ENCODE measurements around the gene DNAL4. TPM values are rescaled to one million over a fixed set of nuclear protein-coding genes. Genes with fewer than 3 reads are reported as not detected.

Gene DNAL4
- total RNA-seq, 1 experiment from 2014 or later = 18.3 TPM

DNA sequence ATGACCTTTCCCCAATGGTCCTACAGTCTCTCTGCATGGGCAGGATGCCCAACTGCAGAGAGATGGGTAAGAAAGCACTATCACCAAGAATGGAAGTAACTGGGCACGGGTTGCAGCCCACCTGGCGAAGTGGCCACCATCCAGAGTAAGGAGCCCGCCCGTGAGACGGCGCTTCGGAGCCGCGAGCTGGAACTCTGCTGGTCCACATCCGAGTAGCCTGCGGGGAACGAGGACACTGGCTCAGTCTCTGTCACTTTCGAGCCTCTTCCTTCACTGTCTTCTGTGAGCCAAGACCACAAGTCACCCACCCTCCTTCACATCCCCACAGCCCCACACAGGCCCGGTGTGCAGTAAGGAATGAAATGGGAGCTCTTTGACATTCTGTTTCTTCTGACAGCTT is 43.8 kb downstream of the DNAL4 start:
- CTCF ChIA-PET = no interaction called here
- no TSS peak for BruUV-seq (replicated peaks)
- DNase-seq (ENCODE audit: unreplicated experiment) = no peak
- Mint-ChIP-seq H3K27me3 (ENCODE audit: insufficient read depth, unreplicated experiment) (no peaks in the 10 kb centered on the region), H3K36me3 (ENCODE audit: insufficient read depth, unreplicated experiment) (peaks cover 72% of the 10 kb centered on the region), H3K4me3 (ENCODE audit: unreplicated experiment) (no peak overlapping the region), H3K27ac (ENCODE audit: low read depth, unreplicated experiment) (no peak overlapping the region), H3K9me3 (ENCODE audit: unreplicated experiment) (no peaks in the 10 kb centered on the region), H3K4me1 (ENCODE audit: insufficient read depth, unreplicated experiment) (peaks cover 16% of the 10 kb centered on the region)
- POLR2A ChIA-PET = no interaction called here
- intact Hi-C loops (cut with micrococcal nuclease) = no loop called here
- TF ChIP-seq, protein P1, sequence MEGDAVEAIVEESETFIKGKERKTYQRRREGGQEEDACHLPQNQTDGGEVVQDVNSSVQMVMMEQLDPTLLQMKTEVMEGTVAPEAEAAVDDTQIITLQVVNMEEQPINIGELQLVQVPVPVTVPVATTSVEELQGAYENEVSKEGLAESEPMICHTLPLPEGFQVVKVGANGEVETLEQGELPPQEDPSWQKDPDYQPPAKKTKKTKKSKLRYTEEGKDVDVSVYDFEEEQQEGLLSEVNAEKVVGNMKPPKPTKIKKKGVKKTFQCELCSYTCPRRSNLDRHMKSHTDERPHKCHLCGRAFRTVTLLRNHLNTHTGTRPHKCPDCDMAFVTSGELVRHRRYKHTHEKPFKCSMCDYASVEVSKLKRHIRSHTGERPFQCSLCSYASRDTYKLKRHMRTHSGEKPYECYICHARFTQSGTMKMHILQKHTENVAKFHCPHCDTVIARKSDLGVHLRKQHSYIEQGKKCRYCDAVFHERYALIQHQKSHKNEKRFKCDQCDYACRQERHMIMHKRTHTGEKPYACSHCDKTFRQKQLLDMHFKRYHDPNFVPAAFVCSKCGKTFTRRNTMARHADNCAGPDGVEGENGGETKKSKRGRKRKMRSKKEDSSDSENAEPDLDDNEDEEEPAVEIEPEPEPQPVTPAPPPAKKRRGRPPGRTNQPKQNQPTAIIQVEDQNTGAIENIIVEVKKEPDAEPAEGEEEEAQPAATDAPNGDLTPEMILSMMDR (IDR thresholded peaks at IDR 0.05; ENCODE audit: unreplicated experiment) = no peak

DNA sequence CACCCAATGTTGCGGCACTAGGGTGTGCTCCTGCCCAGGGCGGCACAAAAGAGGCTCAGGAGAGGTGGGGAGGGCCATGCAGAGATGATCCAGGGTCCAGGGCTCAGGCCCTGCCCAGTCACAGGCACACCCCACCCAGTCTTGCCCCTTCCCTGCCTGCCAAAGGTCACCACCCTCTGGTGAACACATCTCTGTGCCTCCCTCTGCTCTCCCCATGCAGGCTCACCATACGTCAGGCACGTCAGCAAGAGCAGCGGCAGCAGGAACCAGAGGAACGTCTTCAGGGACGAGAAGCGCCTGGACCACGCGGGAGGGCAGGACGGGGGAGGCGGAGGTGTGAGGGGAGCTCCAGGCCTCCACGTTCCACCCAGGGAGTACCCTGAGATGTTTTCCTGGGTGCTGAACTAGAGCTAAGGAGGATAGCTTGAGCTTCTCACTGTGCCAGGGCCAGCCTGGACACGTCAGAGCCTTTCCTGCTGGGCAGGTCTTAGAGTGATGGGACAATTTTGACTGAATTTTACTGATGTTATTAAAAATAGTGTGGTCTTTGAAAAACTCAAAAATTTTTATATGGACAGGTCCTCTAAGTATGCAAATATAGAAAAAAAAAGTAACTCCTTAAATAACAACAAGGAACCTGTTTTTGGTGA is 45.3 kb downstream of the DNAL4 start:
- H3K9me3 Mint-ChIP-seq (ENCODE audit: unreplicated experiment) = no peaks in the 10 kb centered on the region
- peaks cover 81% of the 10 kb centered on the region for H3K36me3 Mint-ChIP-seq (ENCODE audit: insufficient read depth, unreplicated experiment)
- peaks cover 1% of the 10 kb centered on the region for H3K4me1 Mint-ChIP-seq (ENCODE audit: insufficient read depth, unreplicated experiment)
- CTCF ChIA-PET = interaction anchor here (1.2 kb wide), 1 partner anchor 15 kb away, joined by 3 read pairs; no protein-coding TSS in a partner anchor
- TF ChIP-seq, protein P1 (IDR thresholded peaks at IDR 0.05; ENCODE audit: unreplicated experiment) = no peak
- H3K27me3 Mint-ChIP-seq (ENCODE audit: insufficient read depth, unreplicated experiment) = no peaks in the 10 kb centered on the region
- no peak overlapping the region for H3K27ac Mint-ChIP-seq (ENCODE audit: low read depth, unreplicated experiment)
- H3K4me3 Mint-ChIP-seq (ENCODE audit: unreplicated experiment) = no peak overlapping the region
- POLR2A ChIA-PET = interaction anchor here (0.6 to 3.3 kb wide), 2 partner anchors 15 to 29 kb away, joined by 3 to 10 read pairs; no protein-coding TSS in a partner anchor
- BruUV-seq (replicated peaks) = no TSS peak
- DNase-seq (ENCODE audit: unreplicated experiment) = no peak
- intact Hi-C loops (cut with micrococcal nuclease) = no loop called here

DNA sequence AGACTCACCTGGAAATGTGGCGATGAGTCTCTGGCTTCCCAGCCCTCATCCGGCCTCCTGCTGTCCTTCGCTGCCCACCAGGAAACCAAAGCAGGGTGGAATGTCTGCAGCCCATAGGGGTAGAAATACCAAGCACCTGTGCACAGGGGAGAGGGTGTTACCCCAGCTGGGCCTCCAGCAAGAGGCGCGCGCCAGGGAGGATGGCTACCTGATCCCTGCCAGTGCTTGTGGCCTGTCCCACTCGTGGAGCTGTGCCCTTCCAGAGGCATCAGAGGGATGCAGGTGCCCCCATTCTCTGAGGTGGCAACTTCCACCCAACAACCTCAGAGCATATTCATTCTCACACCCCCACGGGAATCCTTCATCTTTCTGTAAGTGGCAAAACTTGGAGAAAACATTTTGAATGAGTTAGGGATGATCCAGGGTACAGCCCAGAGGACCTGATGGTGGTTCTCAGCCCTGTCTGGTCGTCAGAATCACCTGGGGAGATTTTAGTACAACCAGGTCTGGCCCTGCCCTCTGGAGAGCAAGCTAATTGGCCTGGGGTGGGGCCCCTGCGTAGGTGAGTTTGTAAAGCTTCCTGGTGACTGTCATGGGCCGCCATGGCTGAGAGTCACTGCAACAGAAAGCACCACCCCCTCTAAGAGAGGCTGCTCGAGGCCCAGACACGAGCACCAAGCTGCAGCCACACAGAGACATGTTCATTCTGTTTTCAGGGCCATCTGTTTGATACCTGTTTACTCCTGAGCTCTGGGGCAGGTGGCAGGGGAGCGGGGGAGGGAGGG is 48.1 kb downstream of the DNAL4 start:
- ChIA-PET CTCF (interaction anchor here (0.6 to 1.6 kb wide), 7 partner anchors 11 to 1184 kb away, joined by 3 to 7 read pairs (median 3); no protein-coding TSS in a partner anchor), POLR2A (interaction anchor here (1.1 to 3.3 kb wide), 3 partner anchors 12 to 38 kb away, joined by 3 to 10 read pairs (median 6); no protein-coding TSS in a partner anchor)
- intact Hi-C loops (cut with micrococcal nuclease) = no loop called here
- Mint-ChIP-seq H3K4me3 (ENCODE audit: unreplicated experiment) (no peak overlapping the region), H3K27ac (ENCODE audit: low read depth, unreplicated experiment) (no peak overlapping the region), H3K9me3 (ENCODE audit: unreplicated experiment) (no peaks in the 10 kb centered on the region), H3K4me1 (ENCODE audit: insufficient read depth, unreplicated experiment) (no peaks in the 10 kb centered on the region), H3K36me3 (ENCODE audit: insufficient read depth, unreplicated experiment) (peaks cover 90% of the 10 kb centered on the region), H3K27me3 (ENCODE audit: insufficient read depth, unreplicated experiment) (no peaks in the 10 kb centered on the region)
- TF ChIP-seq, protein P1 (IDR thresholded peaks at IDR 0.05; ENCODE audit: unreplicated experiment) = no peak
- no peak for DNase-seq (ENCODE audit: unreplicated experiment)
- no TSS peak for BruUV-seq (replicated peaks)

DNA sequence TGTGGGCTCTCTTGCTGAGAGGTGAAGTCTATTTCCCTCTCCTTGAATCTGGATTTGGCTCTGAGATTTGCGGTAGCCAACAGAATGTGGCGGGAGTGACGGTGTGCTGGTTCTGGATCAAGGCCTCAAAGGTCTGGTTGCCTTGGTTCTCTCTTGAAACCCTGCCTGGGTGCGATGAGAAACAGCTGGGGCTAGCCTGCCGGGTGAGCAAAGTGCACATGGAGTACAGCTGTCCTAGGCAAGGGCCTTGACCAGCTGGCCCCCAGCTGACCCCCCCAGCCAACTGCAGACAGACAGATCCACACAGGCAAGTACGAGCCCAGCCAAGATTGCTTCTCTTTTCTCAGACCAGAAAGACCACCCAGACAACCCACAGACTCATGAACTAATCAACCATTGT is 49.0 kb downstream of the DNAL4 start:
- no peaks in the 10 kb centered on the region for H3K9me3 Mint-ChIP-seq (ENCODE audit: unreplicated experiment)
- H3K27ac Mint-ChIP-seq (ENCODE audit: low read depth, unreplicated experiment) = no peak overlapping the region
- no TSS peak for BruUV-seq (replicated peaks)
- no peaks in the 10 kb centered on the region for H3K27me3 Mint-ChIP-seq (ENCODE audit: insufficient read depth, unreplicated experiment)
- H3K4me3 Mint-ChIP-seq (ENCODE audit: unreplicated experiment) = no peak overlapping the region
- POLR2A ChIA-PET = interaction anchor here (1.1 kb wide), 1 partner anchor 37 kb away, joined by 3 read pairs; no protein-coding TSS in a partner anchor
- H3K36me3 Mint-ChIP-seq (ENCODE audit: insufficient read depth, unreplicated experiment) = peaks cover 88% of the 10 kb centered on the region
- H3K4me1 Mint-ChIP-seq (ENCODE audit: insufficient read depth, unreplicated experiment) = no peaks in the 10 kb centered on the region
- DNase-seq (ENCODE audit: unreplicated experiment) = no peak
- CTCF ChIA-PET = interaction anchor here (1.2 to 1.6 kb wide), 2 partner anchors 10 to 13 kb away, joined by 5 to 7 read pairs; no protein-coding TSS in a partner anchor
- TF ChIP-seq, protein P1 (IDR thresholded peaks at IDR 0.05; ENCODE audit: unreplicated experiment) = no peak
- intact Hi-C loops (cut with micrococcal nuclease) = no loop called here
